DOHH2 (cell line): ENCODE data around the gene SESN1.

ENCODE experiments used
- H3F3A ChIP-seq: fragments of 200-600 bp; sonication (generic), shearing (Covaris generic); 2 replicates; pipeline ENCODE4 v1.6.0; 2016; ENCODE audit warnings: antibody characterized with exemption, mild to moderate bottlenecking; ENCODE audit not compliant: control insufficient read depth, insufficient read depth
- H3K27ac ChIP-seq: fragments of 200-600 bp; sonication (generic); 2 replicates; pipeline ENCODE4 v1.5.1; 2014; ENCODE audit warnings: low read depth, mild to moderate bottlenecking, low read length, moderate library complexity
- H3K27me3 ChIP-seq: fragments of 200-600 bp; sonication (generic); 2 replicates; pipeline ENCODE4 v1.6.1; 2014; ENCODE audit warnings: mild to moderate bottlenecking, low read length, mixed read lengths; ENCODE audit not compliant: control insufficient read depth
- H3K36me3 ChIP-seq: fragments of 200-600 bp; sonication (generic); 2 replicates; pipeline ENCODE4 v1.6.1; 2014; ENCODE audit warnings: mild to moderate bottlenecking, low read length, moderate library complexity, mixed read lengths; ENCODE audit not compliant: control insufficient read depth
- H3K4me1 ChIP-seq: fragments of 200-600 bp; sonication (generic); 2 replicates; pipeline ENCODE4 v1.6.1; 2014; ENCODE audit warnings: mild to moderate bottlenecking, low read length, mixed read lengths; ENCODE audit not compliant: control insufficient read depth
- H3K4me2 ChIP-seq: fragments of 200-600 bp; sonication (generic); 2 replicates; pipeline ENCODE4 v1.6.0; 2014; ENCODE audit warnings: mild to moderate bottlenecking, low read length, moderate library complexity
- H3K4me3 ChIP-seq: fragments of 200-600 bp; sonication (generic); 2 replicates; pipeline ENCODE4 v1.5.1; 2014; ENCODE audit warnings: mild to moderate bottlenecking, low read length, mixed read lengths
- H3K79me2 ChIP-seq: fragments of 200-600 bp; sonication (generic); 2 replicates; pipeline ENCODE4 v1.6.1; 2014; ENCODE audit warnings: mild to moderate bottlenecking, low read length, mixed read lengths; ENCODE audit not compliant: control insufficient read depth
- H3K9me2 ChIP-seq: fragments of 200-600 bp; sonication (generic); replicated peaks from 2 replicates; pipeline ENCODE4 v1.6.1; 2014; ENCODE audit warnings: mild to moderate bottlenecking, low read length, mixed read lengths; ENCODE audit not compliant: control insufficient read depth
- H3K9me3 ChIP-seq: fragments of 200-600 bp; sonication (generic); 2 replicates; pipeline ENCODE4 v1.6.1; 2014; ENCODE audit warnings: antibody characterized with exemption, low read length, mixed read lengths; ENCODE audit not compliant: control insufficient read depth, insufficient read depth
- H4K20me1 ChIP-seq: fragments of 200-600 bp; sonication (generic); 2 replicates; pipeline ENCODE4 v1.6.0; 2014; ENCODE audit warnings: low read depth, mild to moderate bottlenecking, antibody characterized with exemption, low read length, moderate library complexity; ENCODE audit not compliant: control insufficient read depth, insufficient read depth
- CTCF ChIP-seq: fragments of 200-600 bp; sonication (generic); IDR thresholded peaks from one replicate; pipeline ENCODE4 v1.5.1; 2014; ENCODE audit warnings: antibody characterized with exemption, mild to moderate bottlenecking, low read depth, low read length; ENCODE audit not compliant: poor library complexity, severe bottlenecking
- EZH2phosphoT487 ChIP-seq: fragments of 200-600 bp; sonication (generic); IDR thresholded peaks from 2 replicates; pipeline ENCODE4 v1.6.1; 2017; ENCODE audit warnings: borderline replicate concordance, mild to moderate bottlenecking, antibody characterized with exemption, low read length, moderate library complexity, mixed read lengths

The SESN1 gene

GRCh38 chr6:108989700-108990099 is 104.9 kb downstream of the SESN1 start:
- Histone ChIP-seq H3K9me2 (no peaks in the 10 kb centered on the region), H3K4me1 (no peaks in the 10 kb centered on the region), H3K4me2 (no peak overlapping the region), H3K36me3 (peaks cover 3% of the 10 kb centered on the region; the same call in 1 of the 2 replicates), H4K20me1 (no peaks in the 10 kb centered on the region), H3K27ac (no peak overlapping the region), H3K9me3 (no peaks in the 10 kb centered on the region), H3F3A (no peaks in the 10 kb centered on the region), H3K27me3 (no peaks in the 10 kb centered on the region), H3K4me3 (no peak overlapping the region), H3K79me2 (no peaks in the 10 kb centered on the region)
- TF ChIP-seq EZH2phosphoT487 (no peak), CTCF (no peak)

GRCh38 chr6:108988765-108989164 is 105.9 kb downstream of the SESN1 start:
- H3K4me1 ChIP-seq = no peaks in the 10 kb centered on the region
- H3K9me3 ChIP-seq = no peaks in the 10 kb centered on the region
- H3K36me3 ChIP-seq = peaks cover 3% of the 10 kb centered on the region; the same call in 1 of the 2 replicates
- H3K27ac ChIP-seq = no peak overlapping the region
- H4K20me1 ChIP-seq = no peaks in the 10 kb centered on the region
- H3K27me3 ChIP-seq = no peaks in the 10 kb centered on the region
- H3K9me2 ChIP-seq = no peaks in the 10 kb centered on the region
- no peak overlapping the region for H3K4me3 ChIP-seq
- no peaks in the 10 kb centered on the region for H3F3A ChIP-seq
- no peak for TF ChIP-seq EZH2phosphoT487
- no peak for TF ChIP-seq CTCF
- H3K4me2 ChIP-seq = no peak overlapping the region
- H3K79me2 ChIP-seq = no peaks in the 10 kb centered on the region

- no peak overlapping the region for H3K4me2 ChIP-seq
- H3K36me3 ChIP-seq = peaks cover 3% of the 10 kb centered on the region; the same call in 1 of the 2 replicates
- H3K27ac ChIP-seq = no peak overlapping the region
- TF ChIP-seq CTCF (no peak), EZH2phosphoT487 (no peak)
- no peaks in the 10 kb centered on the region for H3K9me2 ChIP-seq
- H4K20me1 ChIP-seq = no peaks in the 10 kb centered on the region
- no peaks in the 10 kb centered on the region for H3K27me3 ChIP-seq
- H3K4me3 ChIP-seq = no peak overlapping the region
- no peaks in the 10 kb centered on the region for H3K79me2 ChIP-seq
- H3K9me3 ChIP-seq = no peaks in the 10 kb centered on the region
- H3F3A ChIP-seq = no peaks in the 10 kb centered on the region
- no peaks in the 10 kb centered on the region for H3K4me1 ChIP-seq
Measured at GRCh38 chr6:108988296-108988695, 106.3 kb downstream of the SESN1 start.
